ENCODE results near the gene ENOPH1.

ENOPH1 gene

GRCh38 chr4:82428526-82428968 lies 1.8 kb upstream of the ENOPH1 start:
- ChIA-PET CTCF (interaction anchor here (0.6 to 1.4 kb wide), 6 partner anchors 8 to 67 kb away, joined by 3 read pairs; no protein-coding TSS in a partner anchor), POLR2A (interaction anchor here (0.8 to 2.9 kb wide), 21 partner anchors 9 to 472 kb away, joined by 3 to 29 read pairs (median 7); partner anchors contain the start of genes HNRNPD and THAP9)
- TF ChIP-seq FOXK2 (IDR thresholded peaks at IDR 0.05) (no peak), LEF1 (IDR thresholded peaks at IDR 0.05; ENCODE audit: borderline replicate concordance) (no peak), ZNF384 (IDR thresholded peaks at IDR 0.05) (no peak), NFRKB (IDR thresholded peaks at IDR 0.05) (no peak), FOXA1 (IDR thresholded peaks at IDR 0.05) (no peak), PKNOX1 (IDR thresholded peaks at IDR 0.05) (peak; percentile 78), SUZ12 (IDR thresholded peaks at IDR 0.05) (no peak), BHLHE40 (IDR thresholded peaks at IDR 0.05; ENCODE audit: borderline replicate concordance) (no peak)
- no peak for DNase-seq (ENCODE audit: extremely low spot score)

- CTCF ChIA-PET, result interaction anchor here (0.6 to 1.4 kb wide), 8 partner anchors 9 to 144 kb away, joined by 3 to 4 read pairs (median 3); no protein-coding TSS in a partner anchor
- POLR2A ChIA-PET, result interaction anchor here (0.6 to 2.9 kb wide), 37 partner anchors 8 to 584 kb away, joined by 3 to 29 read pairs (median 5); partner anchors contain the start of genes HNRNPD and THAP9
- TF ChIP-seq ARNT (IDR thresholded peaks at IDR 0.05), result 0 out of 2 replicates have a peak, but pooled peaks have one; percentile 20
- TF ChIP-seq CTBP1 (IDR thresholded peaks at IDR 0.05; ENCODE audit: borderline replicate concordance), result no peak
- peak; percentile 64; the same call in 1 of the 2 replicates for TF ChIP-seq ELF4 (IDR thresholded peaks at IDR 0.05)
- TF ChIP-seq SP1 (IDR thresholded peaks at IDR 0.05), result no peak
- TF ChIP-seq TARDBP (IDR thresholded peaks at IDR 0.05), result no peak
- no peak for TF ChIP-seq PKNOX1 (IDR thresholded peaks at IDR 0.05)
- peak; percentile 77 for TF ChIP-seq L3MBTL2 (conservative IDR thresholded peaks at IDR 0.05)
- TF ChIP-seq HDGF (IDR thresholded peaks at IDR 0.05; ENCODE audit: borderline replicate concordance), result no peak
- peak; percentile 91 for DNase-seq (ENCODE audit: extremely low spot score)
Measured at GRCh38 chr4:82428969-82429727, 1.2 kb upstream of the ENOPH1 start.

GRCh38 chr4:82429728-82430192 lies 630 bp upstream of the ENOPH1 start:
- peak; percentile 29 for DNase-seq (ENCODE audit: extremely low spot score)
- ChIA-PET CTCF (interaction anchor here (0.7 to 1.4 kb wide), 5 partner anchors 8 to 145 kb away, joined by 3 to 4 read pairs (median 3); no protein-coding TSS in a partner anchor), POLR2A (interaction anchor here (0.6 to 2.9 kb wide), 37 partner anchors 8 to 583 kb away, joined by 3 to 29 read pairs (median 5); partner anchors contain the start of genes HNRNPD and THAP9)
- no peak for TF ChIP-seq ZNF384 (IDR thresholded peaks at IDR 0.05)
- TF ChIP-seq NFRKB (IDR thresholded peaks at IDR 0.05), result peak; percentile 43; the same call in 1 of the 2 replicates

GRCh38 chr4:82430964-82431745 lies 765 bp downstream of the ENOPH1 start:
- ChIA-PET POLR2A (interaction anchor here (0.7 to 1.9 kb wide), 4 partner anchors 57 to 853 kb away, joined by 3 to 5 read pairs (median 4); partner anchors contain the start of genes COQ2 and HNRNPD), CTCF (interaction anchor here (0.6 kb wide), 1 partner anchor 277 kb away, joined by 3 read pairs; no protein-coding TSS in a partner anchor)
- DNase-seq (ENCODE audit: extremely low spot score), result peak; percentile 28
- TF ChIP-seq FOXK2 (IDR thresholded peaks at IDR 0.05) (no peak), FOXM1 (IDR thresholded peaks at IDR 0.05; ENCODE audit: borderline replicate concordance) (no peak), ZNF384 (IDR thresholded peaks at IDR 0.05) (no peak), SUZ12 (IDR thresholded peaks at IDR 0.05) (no peak), L3MBTL2 (conservative IDR thresholded peaks at IDR 0.05) (no peak), SP1 (IDR thresholded peaks at IDR 0.05) (no peak), CTBP1 (IDR thresholded peaks at IDR 0.05; ENCODE audit: borderline replicate concordance) (no peak), ELF4 (IDR thresholded peaks at IDR 0.05) (no peak), LEF1 (IDR thresholded peaks at IDR 0.05; ENCODE audit: borderline replicate concordance) (no peak), NFRKB (IDR thresholded peaks at IDR 0.05) (no peak), TARDBP (IDR thresholded peaks at IDR 0.05) (no peak), FOXA1 (IDR thresholded peaks at IDR 0.05) (no peak), BHLHE40 (IDR thresholded peaks at IDR 0.05; ENCODE audit: borderline replicate concordance) (no peak)

GRCh38 chr4:82431831-82432230 lies 1.4 kb downstream of the ENOPH1 start:
- ChIA-PET CTCF (no interaction called here), POLR2A (interaction anchor here (0.7 to 1.9 kb wide), 4 partner anchors 58 to 852 kb away, joined by 3 to 5 read pairs (median 4); partner anchors contain the start of genes COQ2 and HNRNPD)
- DNase-seq (ENCODE audit: extremely low spot score), result no peak
- TF ChIP-seq BHLHE40 (IDR thresholded peaks at IDR 0.05; ENCODE audit: borderline replicate concordance), result no peak
- TF ChIP-seq ARNT (IDR thresholded peaks at IDR 0.05), result no peak
- no peak for TF ChIP-seq PKNOX1 (IDR thresholded peaks at IDR 0.05)
- TF ChIP-seq SUZ12 (IDR thresholded peaks at IDR 0.05), result no peak
- no peak for TF ChIP-seq TARDBP (IDR thresholded peaks at IDR 0.05)
- TF ChIP-seq ZNF384 (IDR thresholded peaks at IDR 0.05), result no peak
- TF ChIP-seq FOXK2 (IDR thresholded peaks at IDR 0.05), result no peak
- TF ChIP-seq FOXA1 (IDR thresholded peaks at IDR 0.05), result no peak
- TF ChIP-seq HDGF (IDR thresholded peaks at IDR 0.05; ENCODE audit: borderline replicate concordance), result no peak
- TF ChIP-seq CTBP1 (IDR thresholded peaks at IDR 0.05; ENCODE audit: borderline replicate concordance), result no peak

Measured in HEK293T (cell line).